KBM-7 (cell line): ENCODE results near the gene CRTC3.
A peak's percentile ranks its signal among the peaks of the same experiment; 100 is the strongest.
"Not testable (repeated sequence)": the region's sequence is repeated elsewhere in the genome, so short reads cannot be mapped to it uniquely, and the experiment has no call there.

Experiments
- DNase-seq: peaks from one replicate; pipeline ENCODE4 v3.0.0-alpha.2; 2015
- in situ Hi-C: fragments of 300-500 bp; cut with MboI; formaldehyde crosslinking; loops from 2 replicates; pipeline ENCODE4 v1.14.3; 2020; ENCODE audit warnings: low sequenced_read_pairs, low pct_unique_long_range_greater_than_20kb, mixed read lengths

The CRTC3 gene

DNA sequence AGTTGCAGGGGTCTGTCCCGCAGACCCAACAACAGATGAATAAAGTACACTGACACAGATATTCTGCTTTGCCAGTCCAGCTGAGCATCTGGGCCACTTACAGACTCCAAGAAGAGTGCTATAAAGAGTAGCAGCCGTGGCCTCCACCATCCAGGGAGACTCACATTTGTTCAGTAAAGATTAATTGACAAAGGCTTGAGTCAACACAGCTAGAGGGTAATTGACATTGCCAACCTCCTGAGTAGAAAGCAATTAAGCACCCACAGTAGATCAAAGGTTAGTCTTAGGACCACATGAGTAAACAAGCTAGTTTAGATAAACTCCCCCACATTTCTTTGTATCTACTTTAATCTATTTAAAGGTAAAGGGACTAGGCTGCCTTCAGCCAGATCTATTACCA, 16.3 kb upstream of the CRTC3 start:
- no peak for DNase-seq
- in situ Hi-C loops: no loop called here

DNA sequence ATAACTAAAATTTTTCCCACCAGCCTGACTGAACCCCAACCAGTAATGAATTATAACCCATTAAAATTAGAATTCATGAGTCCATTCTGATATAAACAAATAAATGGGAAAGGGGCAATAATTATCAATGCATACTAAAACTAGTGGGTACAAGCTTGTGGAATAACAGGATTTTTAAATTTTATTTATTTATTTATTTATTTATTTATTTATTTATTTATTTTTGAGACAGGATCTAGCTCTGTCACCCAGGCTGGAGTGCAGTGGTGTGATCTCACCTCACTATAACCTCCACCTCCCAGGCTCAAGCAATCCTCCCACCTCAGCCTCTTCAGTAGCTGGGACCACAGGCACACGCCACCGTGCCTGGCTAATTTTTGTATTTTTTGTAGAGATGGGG, 15.8 kb upstream of the CRTC3 start:
- DNase-seq, in situ Hi-C loops: not testable (repeated sequence)

- in situ Hi-C loops: no loop called here
- no peak for DNase-seq
These were observed 10.0 kb upstream of the CRTC3 start for GRCh38 chr15:90519688-90520087.

- no peak for DNase-seq
- in situ Hi-C loops: no loop called here
These were observed 9.4 kb upstream of the CRTC3 start for GRCh38 chr15:90520365-90520764.

DNA sequence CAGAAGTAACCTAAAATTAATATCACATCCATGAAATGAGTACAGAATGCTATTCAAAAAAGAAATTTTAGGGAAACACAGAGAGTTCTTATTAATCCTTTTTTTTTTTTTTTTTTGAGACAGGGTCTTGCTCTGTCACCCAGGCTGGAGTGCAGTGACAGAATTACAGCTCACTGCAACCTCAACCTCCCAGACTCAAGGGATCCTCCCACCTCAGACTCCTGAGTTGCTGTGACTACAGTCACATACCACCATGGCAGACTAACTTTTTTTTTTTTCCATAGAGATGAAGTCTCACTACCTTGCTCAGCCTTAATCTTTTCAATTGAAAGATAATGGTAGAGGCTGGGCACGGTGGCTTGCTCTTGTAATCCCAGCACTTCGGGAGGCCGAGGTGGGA, 6.3 kb upstream of the CRTC3 start:
- in situ Hi-C loops: no loop called here
- DNase-seq: no peak

GRCh38 chr15:90524018-90524803, 5.5 kb upstream of the CRTC3 start:
- in situ Hi-C loops, DNase-seq: not testable (repeated sequence)

DNA sequence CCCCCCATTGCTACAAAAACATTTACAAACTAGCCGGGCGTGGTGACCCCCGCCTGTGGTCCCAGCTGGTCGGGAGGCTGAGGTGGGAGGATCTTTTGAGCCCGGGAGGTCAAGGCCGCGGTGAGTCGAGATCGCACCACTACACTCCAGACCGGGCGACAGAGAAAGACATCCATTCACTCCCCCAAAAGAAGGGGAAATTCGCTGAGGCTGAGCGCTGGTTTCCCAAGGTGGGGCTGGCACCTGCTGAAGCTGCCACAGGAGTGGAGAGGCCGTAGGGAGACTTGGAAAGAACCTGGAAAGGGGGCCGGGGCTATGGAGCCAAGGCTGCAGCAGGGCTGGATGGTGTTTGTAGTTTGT, 732 bp upstream of the CRTC3 start:
- no peak for DNase-seq
- in situ Hi-C loops: no loop called here

- DNase-seq: peak; percentile 54
- in situ Hi-C loops: no loop called here
These were observed 728 bp downstream of the CRTC3 start for GRCh38 chr15:90530250-90531051.

- DNase-seq: no peak
- in situ Hi-C loops: no loop called here
These were observed 1.4 kb downstream of the CRTC3 start for GRCh38 chr15:90531147-90531546.

- DNase-seq: no peak
- in situ Hi-C loops: no loop called here
These were observed 5.5 kb downstream of the CRTC3 start for GRCh38 chr15:90535254-90535653.

DNA sequence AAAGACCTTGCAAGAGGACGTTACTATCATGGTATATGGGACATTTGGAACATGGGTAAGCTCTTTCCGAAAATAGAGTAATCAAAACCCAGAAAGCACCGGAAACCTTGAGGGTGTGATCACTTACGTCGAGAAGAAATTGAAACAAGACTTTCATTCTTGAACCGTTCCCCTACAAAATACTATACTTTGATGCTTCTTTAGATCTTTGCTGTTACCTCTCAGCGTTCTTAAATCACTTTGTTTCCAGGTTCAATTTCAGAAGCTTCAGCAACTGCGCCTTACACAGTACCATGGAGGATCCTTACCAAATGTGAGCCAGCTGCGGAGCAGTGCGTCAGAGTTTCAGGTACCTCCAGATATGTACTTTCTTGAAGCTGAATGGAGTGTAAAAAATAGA, 10.1 kb downstream of the CRTC3 start:
- DNase-seq: no peak
- in situ Hi-C loops: no loop called here

GRCh38 chr15:90540768-90541167, 11.0 kb downstream of the CRTC3 start:
- DNase-seq: no peak
- in situ Hi-C loops: no loop called here

DNA sequence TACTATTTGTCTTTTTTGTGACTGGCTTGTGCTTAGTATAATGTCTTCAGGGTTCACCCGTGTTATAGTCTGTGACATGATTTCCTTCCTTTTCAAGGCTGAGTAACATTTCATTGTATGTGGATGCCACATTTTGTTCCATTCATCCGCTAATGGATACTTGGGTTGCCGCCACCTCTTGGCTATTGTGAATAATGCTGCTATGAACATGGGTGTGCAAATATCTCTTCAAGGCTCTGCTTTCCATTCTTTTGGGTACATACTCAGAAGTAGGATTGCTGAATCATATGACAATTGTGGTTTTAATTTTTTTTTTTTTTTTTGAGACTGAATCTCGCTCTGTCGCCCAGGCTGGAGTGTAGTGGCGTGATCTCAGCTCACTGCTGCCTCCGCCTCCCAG, 15.4 kb downstream of the CRTC3 start:
- DNase-seq: no peak
- in situ Hi-C loops: no loop called here

- DNase-seq: no peak
- in situ Hi-C loops: no loop called here
These were observed 17.8 kb downstream of the CRTC3 start for GRCh38 chr15:90547540-90547939.

GRCh38 chr15:90550919-90551318, 21.2 kb downstream of the CRTC3 start:
- peak; percentile 61 for DNase-seq
- in situ Hi-C loops: no loop called here

DNA sequence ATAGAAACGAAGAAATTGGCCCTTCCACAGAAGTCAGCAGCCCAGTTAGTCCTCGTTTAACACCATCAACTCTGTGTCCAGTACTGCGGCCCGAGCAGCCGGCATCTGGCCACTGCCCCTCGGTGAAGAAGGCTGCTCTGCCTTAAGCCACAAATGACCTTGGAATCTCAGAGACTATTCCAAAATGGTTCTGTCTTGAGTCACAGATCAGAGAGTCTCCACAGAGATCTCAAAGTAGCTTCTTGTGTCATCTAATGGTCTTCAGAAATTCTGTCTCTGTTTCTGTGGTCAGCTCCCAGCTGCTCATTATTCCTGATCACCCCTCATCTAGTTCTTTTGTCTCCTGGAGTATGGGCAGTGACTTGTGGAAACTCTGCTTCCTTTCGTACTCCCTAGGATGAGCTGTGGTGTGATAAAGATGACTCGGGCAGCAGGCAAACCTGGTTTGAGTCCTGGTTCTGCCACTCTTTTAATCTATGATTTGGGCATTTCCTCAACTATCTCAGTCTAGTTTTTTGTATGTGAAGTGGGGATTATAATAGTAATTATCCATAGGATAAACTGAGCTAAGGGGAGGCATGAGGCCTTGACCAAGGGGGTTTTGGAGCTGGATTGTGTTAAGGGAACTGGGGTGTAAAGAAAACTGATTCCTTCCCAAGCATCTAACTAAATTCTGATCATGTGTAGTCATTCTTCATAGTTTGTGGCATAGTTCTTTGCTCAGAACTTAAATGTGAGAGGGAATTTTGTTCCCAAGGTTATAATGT, 22.6 kb downstream of the CRTC3 start:
- no peak for DNase-seq
- in situ Hi-C loops: no loop called here

DNA sequence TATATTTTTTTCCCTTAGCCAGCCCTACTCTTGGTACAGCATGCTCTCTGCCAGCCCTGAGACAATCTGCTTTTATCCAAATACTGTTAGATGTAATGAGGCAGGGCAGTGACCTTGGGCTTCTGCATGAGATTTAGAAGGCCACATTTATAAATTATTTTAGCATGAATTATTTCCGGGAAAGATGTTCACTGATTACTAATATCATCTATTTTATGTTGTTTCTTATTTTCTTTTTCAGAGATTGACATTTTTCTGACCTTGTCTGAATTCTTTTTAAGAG, 23.1 kb downstream of the CRTC3 start:
- in situ Hi-C loops: no loop called here
- DNase-seq: no peak

DNA sequence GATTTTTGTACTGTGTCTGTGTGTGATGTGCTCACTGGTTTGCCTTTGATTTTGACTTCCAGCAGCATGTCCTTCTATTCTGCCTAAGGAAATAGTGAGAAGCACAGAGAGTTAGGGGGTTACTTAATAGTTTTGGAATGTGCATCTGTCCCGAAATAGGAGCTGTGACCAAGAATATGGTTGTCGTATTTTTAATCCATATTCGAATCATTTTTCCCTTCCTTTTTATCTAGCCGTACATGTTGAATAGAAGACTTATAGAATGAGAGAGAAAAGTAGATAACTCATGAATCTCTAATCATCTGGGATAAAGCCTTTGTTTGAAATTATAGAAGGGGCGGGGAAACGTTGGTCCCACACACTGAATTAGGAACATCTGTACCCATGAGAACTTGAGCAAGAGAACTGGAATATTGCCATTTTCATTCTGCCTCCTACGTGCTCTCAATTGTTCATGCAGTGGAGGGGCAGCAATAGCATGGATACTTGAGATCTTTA, 23.6 kb downstream of the CRTC3 start:
- in situ Hi-C loops: no loop called here
- no peak for DNase-seq

DNA sequence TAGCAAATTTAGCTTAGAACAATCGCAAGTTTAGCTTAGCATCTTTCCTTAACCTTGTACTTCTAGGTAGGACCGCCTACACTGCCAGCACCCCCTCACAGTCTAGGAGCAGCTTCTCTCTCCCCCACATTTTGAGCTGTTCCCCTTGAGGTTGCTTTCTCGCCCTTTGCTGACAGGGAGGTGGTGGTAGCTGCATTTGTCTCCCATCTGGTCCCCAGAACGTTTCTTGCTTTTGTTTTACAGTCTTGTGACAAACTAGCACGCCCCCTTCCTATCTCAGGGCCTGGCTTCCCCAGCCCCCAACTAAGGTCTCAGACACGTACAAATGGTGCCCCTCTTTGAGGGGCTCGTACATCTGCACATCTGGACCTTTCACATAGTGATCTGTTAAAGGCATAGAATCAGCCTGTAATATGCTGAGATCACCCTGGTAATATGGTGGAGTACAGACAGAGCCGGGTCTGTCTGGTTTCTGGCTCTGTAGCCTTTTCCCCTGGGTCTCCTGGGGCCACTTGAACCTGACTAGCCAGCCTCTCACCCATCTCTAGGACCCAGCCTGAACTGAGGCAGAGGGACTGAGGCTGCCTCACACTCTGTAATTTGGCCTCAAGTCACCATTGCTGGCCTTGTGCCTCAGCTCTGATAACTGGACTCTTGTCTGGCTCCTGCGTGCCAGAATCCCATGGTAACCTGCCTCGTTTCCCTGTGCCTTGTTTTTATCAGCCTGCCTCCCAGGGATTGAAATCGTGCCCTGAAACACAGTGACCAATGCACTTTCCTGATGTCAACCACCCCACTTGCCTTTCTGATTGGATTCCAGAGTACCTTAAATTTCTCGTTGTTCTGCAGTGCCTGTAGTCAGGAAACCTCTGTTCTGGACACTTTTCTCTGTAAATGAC, 27.7 kb downstream of the CRTC3 start:
- in situ Hi-C loops: no loop called here
- no peak for DNase-seq
